ENCODE data around the gene GAST. TPM values are rescaled to one million over a fixed set of nuclear protein-coding genes. Genes with fewer than 3 reads are reported as not detected.

Gene GAST
- total and polyA plus RNA-seq, 2 of the 13 experiments (the other 11 are each of a cell fraction or from before 2014, with no cell fraction given): 0.32 to 0.42 TPM

DNA sequence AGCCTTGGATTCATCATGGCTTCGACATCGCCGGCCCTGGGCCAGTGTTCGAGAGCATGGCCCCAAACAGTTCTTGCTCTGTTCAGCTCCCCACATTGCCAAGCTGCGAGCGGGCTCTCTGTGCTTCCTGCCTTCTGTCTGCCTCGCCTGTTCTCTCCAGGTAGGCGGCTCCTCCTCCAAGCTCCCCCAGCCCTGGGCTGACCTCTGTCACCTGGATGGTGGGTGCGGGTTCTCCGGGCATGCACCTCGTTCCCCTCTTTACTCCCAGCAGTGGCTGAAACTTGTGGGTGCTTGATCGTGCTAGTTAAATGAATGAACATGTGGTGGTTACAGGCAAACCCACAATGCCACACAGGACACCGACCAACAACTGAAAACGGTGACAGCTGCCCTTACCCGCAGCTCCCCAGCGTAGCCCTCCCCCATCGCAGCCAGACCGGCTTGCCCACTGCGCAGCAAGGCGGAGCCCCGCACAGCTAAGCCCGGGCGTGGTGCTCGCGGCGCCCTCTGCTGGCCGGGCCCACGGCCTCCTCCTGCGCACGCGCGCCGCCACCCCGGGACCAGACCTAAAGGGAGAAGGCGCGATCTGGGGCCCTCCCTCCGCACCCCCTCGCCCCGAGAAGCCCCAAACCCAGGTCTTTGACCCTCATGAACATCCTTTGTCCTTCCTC, 46.4 kb upstream of the GAST start (continued):
- TF ChIP-seq, protein P1, sequence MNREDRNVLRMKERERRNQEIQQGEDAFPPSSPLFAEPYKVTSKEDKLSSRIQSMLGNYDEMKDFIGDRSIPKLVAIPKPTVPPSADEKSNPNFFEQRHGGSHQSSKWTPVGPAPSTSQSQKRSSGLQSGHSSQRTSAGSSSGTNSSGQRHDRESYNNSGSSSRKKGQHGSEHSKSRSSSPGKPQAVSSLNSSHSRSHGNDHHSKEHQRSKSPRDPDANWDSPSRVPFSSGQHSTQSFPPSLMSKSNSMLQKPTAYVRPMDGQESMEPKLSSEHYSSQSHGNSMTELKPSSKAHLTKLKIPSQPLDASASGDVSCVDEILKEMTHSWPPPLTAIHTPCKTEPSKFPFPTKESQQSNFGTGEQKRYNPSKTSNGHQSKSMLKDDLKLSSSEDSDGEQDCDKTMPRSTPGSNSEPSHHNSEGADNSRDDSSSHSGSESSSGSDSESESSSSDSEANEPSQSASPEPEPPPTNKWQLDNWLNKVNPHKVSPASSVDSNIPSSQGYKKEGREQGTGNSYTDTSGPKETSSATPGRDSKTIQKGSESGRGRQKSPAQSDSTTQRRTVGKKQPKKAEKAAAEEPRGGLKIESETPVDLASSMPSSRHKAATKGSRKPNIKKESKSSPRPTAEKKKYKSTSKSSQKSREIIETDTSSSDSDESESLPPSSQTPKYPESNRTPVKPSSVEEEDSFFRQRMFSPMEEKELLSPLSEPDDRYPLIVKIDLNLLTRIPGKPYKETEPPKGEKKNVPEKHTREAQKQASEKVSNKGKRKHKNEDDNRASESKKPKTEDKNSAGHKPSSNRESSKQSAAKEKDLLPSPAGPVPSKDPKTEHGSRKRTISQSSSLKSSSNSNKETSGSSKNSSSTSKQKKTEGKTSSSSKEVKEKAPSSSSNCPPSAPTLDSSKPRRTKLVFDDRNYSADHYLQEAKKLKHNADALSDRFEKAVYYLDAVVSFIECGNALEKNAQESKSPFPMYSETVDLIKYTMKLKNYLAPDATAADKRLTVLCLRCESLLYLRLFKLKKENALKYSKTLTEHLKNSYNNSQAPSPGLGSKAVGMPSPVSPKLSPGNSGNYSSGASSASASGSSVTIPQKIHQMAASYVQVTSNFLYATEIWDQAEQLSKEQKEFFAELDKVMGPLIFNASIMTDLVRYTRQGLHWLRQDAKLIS (CRISPR knock-in tag; IDR thresholded peaks at IDR 0.05): no peak
- TF ChIP-seq ZNF672 (CRISPR knock-in tag; IDR thresholded peaks at IDR 0.05): no peak
- peak; percentile 65; the same call in 1 of the 2 replicates for TF ChIP-seq HDAC2 (CRISPR knock-in tag; IDR thresholded peaks at IDR 0.05)
- no peak for TF ChIP-seq LCORL (IDR thresholded peaks at IDR 0.05)
- TF ChIP-seq LCORL (CRISPR knock-in tag; IDR thresholded peaks at IDR 0.05): 0 out of 2 replicates have a peak, but pooled peaks have one; percentile 34
- 0 out of 2 replicates have a peak, but pooled peaks have one; percentile 70 for TF ChIP-seq SRY (CRISPR knock-in tag; IDR thresholded peaks at IDR 0.05)
- no peak for TF ChIP-seq SRF (IDR thresholded peaks at IDR 0.05; ENCODE audit: low read depth, low read length)
- TF ChIP-seq, protein P2, sequence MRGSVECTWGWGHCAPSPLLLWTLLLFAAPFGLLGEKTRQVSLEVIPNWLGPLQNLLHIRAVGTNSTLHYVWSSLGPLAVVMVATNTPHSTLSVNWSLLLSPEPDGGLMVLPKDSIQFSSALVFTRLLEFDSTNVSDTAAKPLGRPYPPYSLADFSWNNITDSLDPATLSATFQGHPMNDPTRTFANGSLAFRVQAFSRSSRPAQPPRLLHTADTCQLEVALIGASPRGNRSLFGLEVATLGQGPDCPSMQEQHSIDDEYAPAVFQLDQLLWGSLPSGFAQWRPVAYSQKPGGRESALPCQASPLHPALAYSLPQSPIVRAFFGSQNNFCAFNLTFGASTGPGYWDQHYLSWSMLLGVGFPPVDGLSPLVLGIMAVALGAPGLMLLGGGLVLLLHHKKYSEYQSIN (CRISPR knock-in tag; IDR thresholded peaks at IDR 0.05; ENCODE audit: borderline replicate concordance): no peak
- TF ChIP-seq ATRX (CRISPR knock-in tag; IDR thresholded peaks at IDR 0.05; ENCODE audit: borderline replicate concordance): no peak
- TF ChIP-seq ZNF207 (IDR thresholded peaks at IDR 0.05; ENCODE audit: borderline replicate concordance): no peak
- TF ChIP-seq AHR (CRISPR knock-in tag; IDR thresholded peaks at IDR 0.05): no peak; the same call in 1 of the 2 replicates
- TF ChIP-seq ARID2 (CRISPR knock-in tag; IDR thresholded peaks at IDR 0.05; ENCODE audit: borderline replicate concordance): no peak
- no peak for TF ChIP-seq SETDB1 (CRISPR knock-in tag; IDR thresholded peaks at IDR 0.05; ENCODE audit: borderline replicate concordance)
- no peak for TF ChIP-seq NFIB (CRISPR knock-in tag; IDR thresholded peaks at IDR 0.05; ENCODE audit: borderline replicate concordance)
- TF ChIP-seq MAFK (conservative IDR thresholded peaks at IDR 0.05 in 1 of 2, IDR thresholded peaks at IDR 0.05 in 1 of 2; ENCODE audit: low read length in 2 of 2): no peak
- TF ChIP-seq ZFP1 (CRISPR knock-in tag; IDR thresholded peaks at IDR 0.05): 0 out of 2 replicates have a peak, but pooled peaks have one; percentile 30
- TF ChIP-seq, protein P3, sequence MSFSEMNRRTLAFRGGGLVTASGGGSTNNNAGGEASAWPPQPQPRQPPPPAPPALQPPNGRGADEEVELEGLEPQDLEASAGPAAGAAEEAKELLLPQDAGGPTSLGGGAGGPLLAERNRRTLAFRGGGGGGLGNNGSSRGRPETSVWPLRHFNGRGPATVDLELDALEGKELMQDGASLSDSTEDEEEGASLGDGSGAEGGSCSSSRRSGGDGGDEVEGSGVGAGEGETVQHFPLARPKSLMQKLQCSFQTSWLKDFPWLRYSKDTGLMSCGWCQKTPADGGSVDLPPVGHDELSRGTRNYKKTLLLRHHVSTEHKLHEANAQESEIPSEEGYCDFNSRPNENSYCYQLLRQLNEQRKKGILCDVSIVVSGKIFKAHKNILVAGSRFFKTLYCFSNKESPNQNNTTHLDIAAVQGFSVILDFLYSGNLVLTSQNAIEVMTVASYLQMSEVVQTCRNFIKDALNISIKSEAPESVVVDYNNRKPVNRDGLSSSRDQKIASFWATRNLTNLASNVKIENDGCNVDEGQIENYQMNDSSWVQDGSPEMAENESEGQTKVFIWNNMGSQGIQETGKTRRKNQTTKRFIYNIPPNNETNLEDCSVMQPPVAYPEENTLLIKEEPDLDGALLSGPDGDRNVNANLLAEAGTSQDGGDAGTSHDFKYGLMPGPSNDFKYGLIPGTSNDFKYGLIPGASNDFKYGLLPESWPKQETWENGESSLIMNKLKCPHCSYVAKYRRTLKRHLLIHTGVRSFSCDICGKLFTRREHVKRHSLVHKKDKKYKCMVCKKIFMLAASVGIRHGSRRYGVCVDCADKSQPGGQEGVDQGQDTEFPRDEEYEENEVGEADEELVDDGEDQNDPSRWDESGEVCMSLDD (CRISPR knock-in tag; IDR thresholded peaks at IDR 0.05; ENCODE audit: borderline replicate concordance): no peak
- no peak for TF ChIP-seq NR3C1 (CRISPR knock-in tag; IDR thresholded peaks at IDR 0.05)
- no peak for TF ChIP-seq GFI1 (CRISPR knock-in tag; IDR thresholded peaks at IDR 0.05; ENCODE audit: borderline replicate concordance)
- TF ChIP-seq ZNF496 (CRISPR knock-in tag; IDR thresholded peaks at IDR 0.05; ENCODE audit: insufficient replicate concordance): no peak

All from HepG2 (cell line).